Neural progenitor cell (in vitro differentiated cells): ENCODE results near the gene SYNGR2. TPM values are rescaled to one million over a fixed set of nuclear protein-coding genes. Genes with fewer than 3 reads are reported as not detected.

Experiments used
- DNase-seq: peaks from one replicate; pipeline ENCODE4 v3.0.0-alpha.2; 2016; ENCODE audit warnings: low spot score
- H2AFZ ChIP-seq: fragments of 200-600 bp; sonication (generic); replicated peaks from 2 replicates; pipeline ENCODE4 v1.6.1; 2016; ENCODE audit warnings: antibody characterized with exemption
- H3F3A ChIP-seq: fragments of 200-600 bp; sonication (generic); 2 replicates; pipeline ENCODE4 v1.6.1; 2016; ENCODE audit warnings: antibody characterized with exemption, low read depth
- H3K27ac ChIP-seq: fragments of 200-600 bp; sonication (generic); 2 replicates; pipeline ENCODE4 v1.5.1; 2016; ENCODE audit warnings: mild to moderate bottlenecking
- H3K27me3 ChIP-seq: fragments of 200-600 bp; sonication (generic); 2 replicates; pipeline ENCODE4 v1.6.1; 2016; ENCODE audit warnings: mild to moderate bottlenecking, moderate library complexity
- H3K36me3 ChIP-seq: fragments of 200-600 bp; sonication (generic); 2 replicates; pipeline ENCODE4 v1.5.1; 2016
- H3K4me1 ChIP-seq: fragments of 200-600 bp; sonication (generic); 2 replicates; pipeline ENCODE4 v1.6.1; 2016; ENCODE audit warnings: mixed run types
- H3K4me2 ChIP-seq: fragments of 200-600 bp; sonication (generic); 2 replicates; pipeline ENCODE4 v1.6.1; 2016
- H3K4me3 ChIP-seq: fragments of 200-600 bp; sonication (generic); 2 replicates; pipeline ENCODE4 v1.5.1; 2016
- H3K79me2 ChIP-seq: fragments of 200-600 bp; sonication (generic); 2 replicates; pipeline ENCODE4 v1.6.1; 2016; ENCODE audit warnings: low read depth
- H3K9ac ChIP-seq: fragments of 200-600 bp; sonication (generic); 2 replicates; pipeline ENCODE4 v1.6.1; 2016
- H3K9me3 ChIP-seq: fragments of 200-600 bp; sonication (generic); 2 replicates; pipeline ENCODE4 v1.5.1; 2016; ENCODE audit warnings: low read depth
- H4K20me1 ChIP-seq: fragments of 200-600 bp; sonication (generic); 2 replicates; pipeline ENCODE4 v1.6.1; 2016; ENCODE audit warnings: low read depth
- H3K27ac Mint-ChIP-seq: 3 replicates; pipeline ENCODE4 v1.8.0; 2021; ENCODE audit warnings: mixed read lengths
- H3K27me3 Mint-ChIP-seq: 2 replicates; pipeline ENCODE4 v1.8.0; 2022; ENCODE audit warnings: low read depth, mild to moderate bottlenecking, inconsistent platforms, moderate library complexity, mixed read lengths; ENCODE audit not compliant: insufficient read depth
- H3K36me3 Mint-ChIP-seq: 3 replicates; pipeline ENCODE4 v1.8.0; 2021; ENCODE audit warnings: mixed read lengths
- H3K4me1 Mint-ChIP-seq: 3 replicates; pipeline ENCODE4 v1.8.0; 2021; ENCODE audit warnings: mixed read lengths
- H3K4me3 Mint-ChIP-seq: 3 replicates; pipeline ENCODE4 v1.8.0; 2021; ENCODE audit warnings: mild to moderate bottlenecking, moderate library complexity, mixed read lengths
- H3K9me3 Mint-ChIP-seq: 3 replicates; pipeline ENCODE4 v1.8.0; 2020; ENCODE audit warnings: mixed read lengths
- CTCF ChIP-seq: fragments of 200-600 bp; sonication (generic); IDR thresholded peaks from 2 replicates; pipeline ENCODE4 v1.5.1; 2017; ENCODE audit warnings: antibody characterized with exemption, mild to moderate bottlenecking
- EZH2 ChIP-seq: fragments of 200-600 bp; sonication (generic); IDR thresholded peaks from 2 replicates; pipeline ENCODE4 v1.6.1; 2017; ENCODE audit warnings: antibody characterized with exemption, mild to moderate bottlenecking, moderate library complexity
- EZH2phosphoT487 ChIP-seq: fragments of 200-600 bp; sonication (generic); IDR thresholded peaks from 2 replicates; pipeline ENCODE4 v1.6.1; 2017; ENCODE audit warnings: antibody characterized with exemption
- total RNA-seq: library from RNA; depleted of rRNA; stranded (reverse); fragments of >200 nt; gene quantifications from 2 replicates; pipeline ENCODE4 v1.2.3, GENCODE V29; 2015; ENCODE audit warnings: low replicate concordance

SYNGR2 gene
- total RNA-seq, 1 donor from 2014 or later, result 6.2 TPM

GRCh38 chr17:78130437-78131101 lies 37.8 kb upstream of the SYNGR2 start, which contains the start of gene TMC8:
Gene TMC8 (plus strand): TSS chr17:78130771. CDS start chr17:78131589, 818 bp downstream.
- no peak for TF ChIP-seq CTCF
- no peak for TF ChIP-seq EZH2
- no peak for TF ChIP-seq EZH2phosphoT487
- H3K9me3 Mint-ChIP-seq, result no peaks in the 10 kb centered on the region
- DNase-seq, result no peak
- no peaks in the 10 kb centered on the region for H3K36me3 Mint-ChIP-seq
- no peak within 1 kb of the TSS for H2AFZ ChIP-seq
- peaks cover 25% of the 10 kb centered on the region for H3K27me3 Mint-ChIP-seq
- H3K36me3 ChIP-seq, result no peaks in the 10 kb centered on the region
- H3F3A ChIP-seq, result peaks cover 15% of the 10 kb centered on the region
- peak within 1 kb of the TSS; percentile 78 for H3K4me2 ChIP-seq
- H3K4me3 Mint-ChIP-seq, result peak within 1 kb of the TSS; percentile 73
- H3K4me1 ChIP-seq, result peaks cover 27% of the 10 kb centered on the region
- H3K27ac Mint-ChIP-seq, result no peak within 1 kb of the TSS
- H3K4me1 Mint-ChIP-seq, result peaks cover 14% of the 10 kb centered on the region
- H4K20me1 ChIP-seq, result peaks cover 5% of the 10 kb centered on the region
- peaks cover 76% of the 10 kb centered on the region for H3K27me3 ChIP-seq
- H3K9ac ChIP-seq, result no peak within 1 kb of the TSS
- no peak within 1 kb of the TSS for H3K27ac ChIP-seq
- no peaks in the 10 kb centered on the region for H3K9me3 ChIP-seq
- H3K79me2 ChIP-seq, result no peaks in the 10 kb centered on the region
- peak within 1 kb of the TSS; percentile 41 for H3K4me3 ChIP-seq

GRCh38 chr17:78131172-78132083 lies 37.0 kb upstream of the SYNGR2 start:
- peak; percentile 42 for DNase-seq
- Histone ChIP-seq H3K27me3 (peaks cover 76% of the 10 kb centered on the region), H3K4me3 (peak overlapping the region; percentile 41), H3F3A (peaks cover 15% of the 10 kb centered on the region), H3K79me2 (no peaks in the 10 kb centered on the region), H3K36me3 (no peaks in the 10 kb centered on the region), H2AFZ (no peak overlapping the region), H4K20me1 (peaks cover under 1% of the 10 kb centered on the region), H3K4me1 (peaks cover 21% of the 10 kb centered on the region), H3K9me3 (no peaks in the 10 kb centered on the region), H3K27ac (no peak overlapping the region), H3K9ac (no peak overlapping the region), H3K4me2 (peak overlapping the region; percentile 78)
- H3K36me3 Mint-ChIP-seq, result no peaks in the 10 kb centered on the region
- H3K27ac Mint-ChIP-seq, result no peak overlapping the region
- TF ChIP-seq CTCF, result no peak
- peak; percentile 69 for TF ChIP-seq EZH2phosphoT487
- no peak overlapping the region for H3K4me3 Mint-ChIP-seq
- peaks cover 26% of the 10 kb centered on the region for H3K27me3 Mint-ChIP-seq
- H3K4me1 Mint-ChIP-seq, result peaks cover 14% of the 10 kb centered on the region
- no peaks in the 10 kb centered on the region for H3K9me3 Mint-ChIP-seq

DNA sequence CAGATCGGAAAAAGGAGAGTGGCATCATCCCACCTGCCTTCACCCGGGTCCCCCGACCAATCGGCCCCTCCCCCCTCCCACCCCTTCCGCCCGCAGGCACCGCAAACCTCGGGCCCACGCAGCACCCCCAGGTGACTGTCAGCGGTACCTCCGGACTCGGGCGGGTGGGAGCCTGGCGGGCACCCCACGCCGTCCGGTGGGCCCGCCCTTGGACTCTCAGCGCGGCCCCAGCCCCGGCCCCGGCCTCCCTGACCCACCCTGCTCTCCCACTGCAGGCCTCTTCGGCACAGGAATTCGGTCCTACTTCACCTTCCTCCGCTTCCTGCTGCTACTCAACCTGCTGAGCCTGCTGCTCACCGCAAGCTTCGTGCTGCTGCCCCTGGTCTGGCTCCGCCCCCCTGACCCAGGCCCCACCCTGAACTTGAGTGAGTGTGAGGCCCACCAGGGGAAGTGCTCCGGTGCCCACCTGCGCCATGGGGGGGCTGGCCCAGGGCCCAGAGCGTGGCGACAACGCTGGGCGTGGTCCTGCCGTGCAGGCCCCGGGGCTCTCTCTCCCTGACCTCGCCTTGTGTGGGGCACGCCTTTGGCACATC lies 36.2 kb upstream of the SYNGR2 start:
- H3K27ac ChIP-seq, result no peak overlapping the region
- Mint-ChIP-seq H3K4me1 (peaks cover 12% of the 10 kb centered on the region), H3K27me3 (peaks cover 26% of the 10 kb centered on the region), H3K4me3 (no peak overlapping the region), H3K27ac (no peak overlapping the region), H3K36me3 (no peaks in the 10 kb centered on the region), H3K9me3 (no peaks in the 10 kb centered on the region)
- no peak overlapping the region for H2AFZ ChIP-seq
- no peak for DNase-seq
- TF ChIP-seq EZH2 (peak; percentile 71), CTCF (no peak), EZH2phosphoT487 (no peak)
- peak overlapping the region; percentile 78 for H3K4me2 ChIP-seq
- no peaks in the 10 kb centered on the region for H4K20me1 ChIP-seq
- peak overlapping the region; percentile 41 for H3K4me3 ChIP-seq
- no peak overlapping the region for H3K9ac ChIP-seq
- peaks cover 75% of the 10 kb centered on the region for H3K27me3 ChIP-seq
- peaks cover 15% of the 10 kb centered on the region for H3K4me1 ChIP-seq
- no peaks in the 10 kb centered on the region for H3K36me3 ChIP-seq
- no peaks in the 10 kb centered on the region for H3K79me2 ChIP-seq
- H3F3A ChIP-seq, result peaks cover 15% of the 10 kb centered on the region
- no peaks in the 10 kb centered on the region for H3K9me3 ChIP-seq
